A549 (cell line): ENCODE measurements around the gene TRDMT1. TPM values are rescaled to one million over a fixed set of nuclear protein-coding genes. Genes with fewer than 3 reads are reported as not detected.

Source experiments
- ATAC-seq, 2 experiments: fragments of 200-7000 bp in 1 of 2; fragments of >200 bp in 1 of 2; cut with Nextera tagmentation in 1 of 2; cut with Tn5 transposase in 1 of 2; 3 replicates each; pipeline versions ENCODE4 v1.8.0 to v1.9.1; 2018 to 2020; ENCODE audit warnings: mild to moderate bottlenecking in 1 of 2, moderate library complexity in 1 of 2
- CTCF ChIA-PET: fragments of 300-600 bp; sonication (Branson Sonifier 250); formaldehyde crosslinking; extraction: SDS; loops from one replicate; lab custom pipeline; 2021; ENCODE audit warnings: antibody characterized with exemption, inconsistent platforms; lab: Yijun Ruan, JAX
- POLR2A ChIA-PET: fragments of 350-600 bp; formaldehyde crosslinking; extraction: SDS; loops from one replicate; lab custom pipeline; 2021; ENCODE audit warnings: antibody characterized with exemption, inconsistent platforms; lab: Yijun Ruan, JAX
- DNase-seq, 2 experiments: peaks; one replicate each; pipeline versions ENCODE4 v3.0.0 to v3.0.0-alpha.2; 2011 to 2016; ENCODE audit warnings: low read depth in 1 of 2, low spot score in 1 of 2
- FAIRE-seq: peaks from 2 replicates; lab custom pipeline; 2011; peaks lifted over from hg19 to GRCh38; lab: Jason Lieb, UNC
- H3K27ac ChIP-seq, 2 experiments: fragments of >200 bp; sonication (Bioruptor Twin); formaldehyde crosslinking; 3 replicates each; pipeline ENCODE4 v1.5.1; 2016 to 2017
- H3K4me1 ChIP-seq: fragments of >200 bp; sonication (Bioruptor Twin); formaldehyde crosslinking; 3 replicates; pipeline ENCODE4 v1.6.1; 2016
- H3K4me2 ChIP-seq: fragments of >200 bp; sonication (Bioruptor Twin); formaldehyde crosslinking; 3 replicates; pipeline ENCODE4 v1.6.1; 2016
- H3K4me3 ChIP-seq: fragments of >200 bp; sonication (Bioruptor Twin); formaldehyde crosslinking; 3 replicates; pipeline ENCODE4 v1.5.1; 2016
- H3K9me3 ChIP-seq: fragments of >200 bp; sonication (Bioruptor Twin); formaldehyde crosslinking; 3 replicates; pipeline ENCODE4 v1.6.1; 2016
- CBX2 ChIP-seq: fragments of 200-600 bp; sonication (generic); IDR thresholded peaks from 2 replicates; pipeline ENCODE4 v1.6.1; 2016; ENCODE audit warnings: low read depth, mild to moderate bottlenecking, borderline replicate concordance
- EHMT2 ChIP-seq: fragments of 200-600 bp; sonication (generic); IDR thresholded peaks from 2 replicates; pipeline ENCODE4 v1.6.1; 2016; ENCODE audit warnings: antibody characterized with exemption, low read depth, mild to moderate bottlenecking, moderate library complexity
- FOSL2 ChIP-seq, 2 experiments: fragments of 450-650 bp in 1 of 2; fragments of >200 bp in 1 of 2; sonication (Bioruptor Twin) in 1 of 2; formaldehyde crosslinking; IDR thresholded peaks; 2 replicates each; pipeline versions ENCODE4 v1.5.0 to v1.6.1; 2016 to 2020; ENCODE audit warnings: mild to moderate bottlenecking in 1 of 2, moderate library complexity in 1 of 2
- HOXB13 ChIP-seq: fragments of 250-450 bp; sonication (Bioruptor Pico); IDR thresholded peaks from 2 replicates; pipeline ENCODE4 v1.5.0; 2020; ENCODE audit warnings: low read depth, mild to moderate bottlenecking, moderate library complexity
- MAFK ChIP-seq: fragments of 450-650 bp; IDR thresholded peaks from 2 replicates; pipeline ENCODE4 v1.6.1; 2014; ENCODE audit not compliant: partially characterized antibody
- PHF8 ChIP-seq: fragments of 200-600 bp; sonication (generic); IDR thresholded peaks from 2 replicates; pipeline ENCODE4 v1.6.1; 2016; ENCODE audit warnings: low read depth, mild to moderate bottlenecking, antibody characterized with exemption, moderate library complexity, borderline replicate concordance
- SREBF2 ChIP-seq: fragments of 450-650 bp; IDR thresholded peaks from 2 replicates; pipeline ENCODE4 v1.6.1; 2014; ENCODE audit warnings: mild to moderate bottlenecking, moderate library complexity
- ZNF302 ChIP-seq: fragments of 250-450 bp; sonication (Bioruptor Pico); IDR thresholded peaks from 2 replicates; pipeline ENCODE4 v1.9.0; 2021; ENCODE audit warnings: inconsistent platforms, mild to moderate bottlenecking, moderate library complexity
- WGBS: methylation state at CpG from one replicate; pipeline ENCODE4 v1.1.6; 2017; ENCODE audit errors: missing lambda C conversion rate; 5-methylcytosine and 5-hydroxymethylcytosine counted together
- polyA plus RNA-seq, 4 experiments: library from polyadenylated mRNA; depleted of rRNA in 3 of 4; stranded (reverse); fragments of >200 nt; fragmentation: RNase III in 1 of 4; extraction: RNeasy Plus Mini Kit Qiagen cat#74134 plus additional on column Dnase treatment in 1 of 4; gene quantifications; 2 replicates in 3 of 4; 3 replicates in 1 of 4; pipeline ENCODE4 v1.2.3, GENCODE V29; 2011 to 2017
- TF ChIP-seq, protein P1 (sequence below): IDR thresholded peaks from 2 replicates; pipeline ENCODE4 v1.6.1; 2012
- TF ChIP-seq, protein P2 (sequence below): fragments of 250-450 bp; sonication (Bioruptor Pico); IDR thresholded peaks from 2 replicates; pipeline ENCODE4 v1.5.0; 2021; ENCODE audit warnings: mild to moderate bottlenecking, moderate library complexity, borderline replicate concordance
- TF ChIP-seq, protein P3 (sequence below): fragments of >200 bp; sonication (Bioruptor Twin); formaldehyde crosslinking; IDR thresholded peaks from 3 replicates; pipeline ENCODE4 v1.5.1; 2016
- TF ChIP-seq, protein P4 (sequence below): IDR thresholded peaks from 2 replicates; pipeline ENCODE4 v1.6.1; 2012

Gene TRDMT1
- polyA plus RNA-seq, 2 of the 4 experiments (the other 2 are of a cell fraction): 2.4 to 7.4 TPM

DNA sequence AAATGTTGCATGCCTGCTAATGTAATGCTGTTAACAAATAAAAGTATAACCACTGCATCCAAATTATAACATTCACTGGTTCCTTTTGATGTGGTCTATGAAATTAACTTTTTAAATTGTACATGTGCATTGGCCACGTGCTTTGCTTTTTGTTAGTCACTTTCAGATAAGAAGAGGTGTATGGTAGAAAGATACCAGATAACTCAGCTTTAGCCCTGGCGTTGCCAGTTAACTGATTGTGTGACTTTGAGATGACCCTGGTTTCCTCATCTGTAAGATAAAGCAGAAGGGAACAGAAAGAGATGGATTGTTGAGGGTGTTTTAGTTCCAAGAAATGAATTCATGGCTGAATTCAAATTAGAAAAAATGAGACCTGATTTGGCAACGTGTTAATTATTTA lies 1.9 kb upstream of the TRDMT1 start (continued):
- TF ChIP-seq, protein P1, sequence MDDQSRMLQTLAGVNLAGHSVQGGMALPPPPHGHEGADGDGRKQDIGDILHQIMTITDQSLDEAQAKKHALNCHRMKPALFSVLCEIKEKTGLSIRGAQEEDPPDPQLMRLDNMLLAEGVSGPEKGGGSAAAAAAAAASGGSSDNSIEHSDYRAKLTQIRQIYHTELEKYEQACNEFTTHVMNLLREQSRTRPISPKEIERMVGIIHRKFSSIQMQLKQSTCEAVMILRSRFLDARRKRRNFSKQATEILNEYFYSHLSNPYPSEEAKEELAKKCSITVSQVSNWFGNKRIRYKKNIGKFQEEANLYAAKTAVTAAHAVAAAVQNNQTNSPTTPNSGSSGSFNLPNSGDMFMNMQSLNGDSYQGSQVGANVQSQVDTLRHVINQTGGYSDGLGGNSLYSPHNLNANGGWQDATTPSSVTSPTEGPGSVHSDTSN: no peak
- TF ChIP-seq CBX2 (no peak), SREBF2 (no peak), FOSL2 (IDR thresholded peaks at IDR 0.05) (no peak), FOSL2 (CRISPR knock-in tag; IDR thresholded peaks at IDR 0.05) (no peak)

DNA sequence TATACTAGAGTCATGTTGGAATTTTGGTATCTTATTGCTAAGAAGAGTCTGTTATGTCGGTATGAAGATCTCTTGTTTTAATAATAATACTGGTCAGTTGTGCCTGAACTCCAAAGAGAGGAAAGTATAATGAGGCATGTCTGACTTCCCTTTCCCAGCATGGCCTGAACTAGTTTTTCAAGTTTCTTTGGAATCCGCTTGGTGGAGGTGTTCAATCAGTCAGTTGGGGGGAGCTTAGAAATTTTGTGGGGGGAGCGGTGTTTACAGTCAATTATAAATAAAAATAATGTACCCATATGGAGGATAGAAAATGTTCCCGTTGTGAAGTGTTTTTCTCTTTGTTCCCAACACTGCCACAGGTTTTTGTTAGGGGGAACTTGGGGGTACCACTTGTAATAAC lies 1.5 kb upstream of the TRDMT1 start:
- CTCF ChIA-PET: interaction anchor here (1.0 kb wide), 1 partner anchor 14 kb away, joined by 3 read pairs; no protein-coding TSS in a partner anchor
- H3K27ac ChIP-seq: no peak overlapping the region
- ATAC-seq: no peak

DNA sequence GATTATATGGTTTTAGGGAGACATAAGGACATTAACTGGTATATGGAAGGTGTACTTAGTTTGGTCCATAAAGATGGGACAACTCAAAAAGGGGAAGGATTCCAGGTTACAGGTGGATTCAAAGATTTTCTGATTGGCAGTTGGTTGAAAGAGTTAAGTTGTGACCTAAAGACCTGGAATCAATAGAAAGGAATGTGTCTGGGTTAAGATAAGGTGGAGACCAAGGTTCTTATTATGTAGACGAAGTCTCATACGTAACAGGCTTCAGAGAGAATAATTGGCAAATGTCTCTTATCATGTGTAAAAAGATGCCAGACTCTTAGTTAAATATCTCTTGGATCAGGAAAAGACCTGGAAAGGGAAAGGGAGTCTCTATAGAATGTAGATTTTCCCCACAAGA lies 1.0 kb upstream of the TRDMT1 start:
- WGBS: 92% methylated on average over 2 of the region's 2 CpGs
- no peak for DNase-seq
- TF ChIP-seq HOXB13 (CRISPR knock-in tag): no peak
- no peak for TF ChIP-seq MAFK
- TF ChIP-seq CBX2: no peak
- TF ChIP-seq ZNF302 (CRISPR knock-in tag): no peak
- TF ChIP-seq, protein P2, sequence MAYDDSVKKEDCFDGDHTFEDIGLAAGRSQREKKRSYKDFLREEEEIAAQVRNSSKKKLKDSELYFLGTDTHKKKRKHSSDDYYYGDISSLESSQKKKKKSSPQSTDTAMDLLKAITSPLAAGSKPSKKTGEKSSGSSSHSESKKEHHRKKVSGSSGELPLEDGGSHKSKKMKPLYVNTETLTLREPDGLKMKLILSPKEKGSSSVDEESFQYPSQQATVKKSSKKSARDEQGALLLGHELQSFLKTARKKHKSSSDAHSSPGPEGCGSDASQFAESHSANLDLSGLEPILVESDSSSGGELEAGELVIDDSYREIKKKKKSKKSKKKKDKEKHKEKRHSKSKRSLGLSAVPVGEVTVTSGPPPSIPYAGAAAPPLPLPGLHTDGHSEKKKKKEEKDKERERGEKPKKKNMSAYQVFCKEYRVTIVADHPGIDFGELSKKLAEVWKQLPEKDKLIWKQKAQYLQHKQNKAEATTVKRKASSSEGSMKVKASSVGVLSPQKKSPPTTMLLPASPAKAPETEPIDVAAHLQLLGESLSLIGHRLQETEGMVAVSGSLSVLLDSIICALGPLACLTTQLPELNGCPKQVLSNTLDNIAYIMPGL (CRISPR knock-in tag): no peak
- TF ChIP-seq EHMT2: no peak
- ATAC-seq: no peak
- POLR2A ChIA-PET: interaction anchor here (2.0 kb wide), 1 partner anchor 27 kb away, joined by 96 read pairs; the partner anchor contains the start of gene VIM
- FAIRE-seq: no peak
- H3K4me3 ChIP-seq: no peak overlapping the region
- CTCF ChIA-PET: interaction anchor here (1.0 to 3.5 kb wide), 2 partner anchors 14 to 27 kb away, joined by 3 to 47 read pairs; partner anchors contain the start of gene VIM
- peak overlapping the region in 1 of 2 experiments; percentile 96; a peak in 2 of 6 replicates for H3K27ac ChIP-seq
- no peaks in the 10 kb centered on the region for H3K9me3 ChIP-seq
- H3K4me2 ChIP-seq: no peak overlapping the region
- H3K4me1 ChIP-seq: peaks cover 22% of the 10 kb centered on the region

More for the DNA sequence above, 1.5 kb upstream of the TRDMT1 start:
- Histone ChIP-seq H3K4me3 (no peak overlapping the region), H3K9me3 (no peaks in the 10 kb centered on the region), H3K4me1 (peaks cover 22% of the 10 kb centered on the region), H3K4me2 (no peak overlapping the region)
- POLR2A ChIA-PET: no interaction called here
- TF ChIP-seq, protein P3, sequence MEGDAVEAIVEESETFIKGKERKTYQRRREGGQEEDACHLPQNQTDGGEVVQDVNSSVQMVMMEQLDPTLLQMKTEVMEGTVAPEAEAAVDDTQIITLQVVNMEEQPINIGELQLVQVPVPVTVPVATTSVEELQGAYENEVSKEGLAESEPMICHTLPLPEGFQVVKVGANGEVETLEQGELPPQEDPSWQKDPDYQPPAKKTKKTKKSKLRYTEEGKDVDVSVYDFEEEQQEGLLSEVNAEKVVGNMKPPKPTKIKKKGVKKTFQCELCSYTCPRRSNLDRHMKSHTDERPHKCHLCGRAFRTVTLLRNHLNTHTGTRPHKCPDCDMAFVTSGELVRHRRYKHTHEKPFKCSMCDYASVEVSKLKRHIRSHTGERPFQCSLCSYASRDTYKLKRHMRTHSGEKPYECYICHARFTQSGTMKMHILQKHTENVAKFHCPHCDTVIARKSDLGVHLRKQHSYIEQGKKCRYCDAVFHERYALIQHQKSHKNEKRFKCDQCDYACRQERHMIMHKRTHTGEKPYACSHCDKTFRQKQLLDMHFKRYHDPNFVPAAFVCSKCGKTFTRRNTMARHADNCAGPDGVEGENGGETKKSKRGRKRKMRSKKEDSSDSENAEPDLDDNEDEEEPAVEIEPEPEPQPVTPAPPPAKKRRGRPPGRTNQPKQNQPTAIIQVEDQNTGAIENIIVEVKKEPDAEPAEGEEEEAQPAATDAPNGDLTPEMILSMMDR: no peak
- TF ChIP-seq, protein P4, sequence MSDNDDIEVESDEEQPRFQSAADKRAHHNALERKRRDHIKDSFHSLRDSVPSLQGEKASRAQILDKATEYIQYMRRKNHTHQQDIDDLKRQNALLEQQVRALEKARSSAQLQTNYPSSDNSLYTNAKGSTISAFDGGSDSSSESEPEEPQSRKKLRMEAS: no peak
- no peak for FAIRE-seq
- DNase-seq: no peak
- WGBS: 91% methylated on average over 4 of the region's 4 CpGs

DNA sequence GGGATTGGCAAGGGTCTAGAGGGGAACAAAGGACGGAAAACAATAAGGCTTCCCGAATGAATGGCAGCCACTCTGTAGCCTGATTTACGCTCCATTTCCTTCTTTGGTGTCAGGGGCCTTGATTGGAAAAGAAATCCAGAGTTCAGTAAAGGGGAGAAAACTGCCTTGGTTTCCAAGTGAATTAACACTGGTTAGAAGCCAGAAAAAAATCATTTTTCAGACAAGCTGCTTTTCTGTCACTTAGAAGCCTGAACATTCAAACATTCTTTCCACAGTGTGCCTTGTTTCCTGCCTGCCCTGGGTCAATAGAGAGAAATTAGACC lies 283 bp upstream of the TRDMT1 start:
- H3K9me3 ChIP-seq: no peaks in the 10 kb centered on the region
- DNase-seq (no peak), ATAC-seq (no peak), FAIRE-seq (no peak)
- peak overlapping the region; percentile 88 to 96 for H3K27ac ChIP-seq
- TF ChIP-seq HOXB13 (CRISPR knock-in tag): no peak
- TF ChIP-seq PHF8: peak; percentile 12; the same call in 1 of the 2 replicates
- POLR2A ChIA-PET: interaction anchor here (0.6 to 2.0 kb wide), 10 partner anchors 9 to 384 kb away, joined by 3 to 96 read pairs (median 6); partner anchors contain the start of genes RSU1 and VIM
- CTCF ChIA-PET: interaction anchor here (0.8 to 3.5 kb wide), 6 partner anchors 19 to 373 kb away, joined by 3 to 47 read pairs (median 4); partner anchors contain the start of gene VIM
- peaks cover 21% of the 10 kb centered on the region for H3K4me1 ChIP-seq
- WGBS: 12% methylated on average over 3 of the region's 3 CpGs
- H3K4me2 ChIP-seq: peak overlapping the region; percentile 66
- peak overlapping the region; percentile 65 for H3K4me3 ChIP-seq
